HEK293 (cell line): ENCODE data around the gene ALKBH7.
"Not testable (repeated sequence)": the region's sequence is repeated elsewhere in the genome, so short reads cannot be mapped to it uniquely, and the experiment has no call there.

Experiments
- CTCF ChIA-PET: fragments of 350-600 bp; formaldehyde crosslinking; extraction: SDS; loops from one replicate; lab custom pipeline; 2021; ENCODE audit warnings: antibody characterized with exemption; lab: Yijun Ruan, JAX
- POLR2A ChIA-PET: fragments of 300-600 bp; formaldehyde crosslinking; extraction: SDS; loops from one replicate; lab custom pipeline; 2020; ENCODE audit warnings: antibody characterized with exemption, inconsistent platforms; lab: Yijun Ruan, JAX
- H3K27ac ChIP-seq: fragments of 200-500 bp; sonication (Bioruptor generic); 2 replicates; pipeline ENCODE4 v1.5.1; 2014; ENCODE audit warnings: low read depth, low read length, control low read depth, inconsistent platforms; ENCODE audit errors: extremely low read depth
- H3K36me3 ChIP-seq, 2 experiments: fragments of 200-500 bp in 1 of 2; sonication (Bioruptor generic) in 1 of 2; 1 replicate in 1 of 2; 2 replicates in 1 of 2; pipeline ENCODE4 v1.5.1; 2014 to 2017; ENCODE audit warnings: inconsistent platforms in 2 of 2, low read length in 2 of 2; ENCODE audit not compliant: control insufficient read depth in 2 of 2, insufficient read depth in 1 of 2
- H3K4me1 ChIP-seq: fragments of 200-500 bp; sonication (Bioruptor generic); 2 replicates; pipeline ENCODE4 v1.5.1; 2014; ENCODE audit warnings: mild to moderate bottlenecking, low read length, inconsistent platforms; ENCODE audit not compliant: control insufficient read depth, insufficient read depth
- H3K4me3 ChIP-seq: 2 replicates; pipeline ENCODE4 v1.5.1; 2011; ENCODE audit warnings: low read depth, mild to moderate bottlenecking, control low read depth, low read length, moderate library complexity
- H3K9me3 ChIP-seq: fragments of 200-500 bp; sonication (Bioruptor generic); 2 replicates; pipeline ENCODE4 v1.5.1; 2014; ENCODE audit warnings: low read depth, low read length, inconsistent platforms; ENCODE audit not compliant: control insufficient read depth, insufficient read depth
- PRDM1 ChIP-seq: fragments of 450-650 bp; formaldehyde crosslinking; IDR thresholded peaks from 2 replicates; pipeline ENCODE4; 2016; ENCODE audit warnings: missing biosample characterization, missing genetic modification characterization
- ZBTB20 ChIP-seq: fragments of 450-650 bp; formaldehyde crosslinking; IDR thresholded peaks from 2 replicates; pipeline ENCODE4 v1.5.1; 2016; ENCODE audit warnings: missing biosample characterization, missing genetic modification characterization
- ZBTB48 ChIP-seq: fragments of 450-650 bp; formaldehyde crosslinking; IDR thresholded peaks from 2 replicates; pipeline ENCODE4 v1.5.1; 2016; ENCODE audit warnings: missing biosample characterization, missing genetic modification characterization
- ZFP3 ChIP-seq: fragments of 450-650 bp; formaldehyde crosslinking; IDR thresholded peaks from 2 replicates; pipeline ENCODE4 v1.5.1; 2016; ENCODE audit warnings: low read depth, missing biosample characterization, missing genetic modification characterization
- ZNF133 ChIP-seq: fragments of 450-650 bp; formaldehyde crosslinking; IDR thresholded peaks from 2 replicates; pipeline ENCODE4 v1.5.1; 2016; ENCODE audit warnings: missing biosample characterization, missing genetic modification characterization
- ZNF274 ChIP-seq, 2 experiments: fragments of 200-500 bp in 1 of 2; fragments of 450-650 bp in 1 of 2; sonication (Bioruptor generic) in 1 of 2; formaldehyde crosslinking in 1 of 2; IDR thresholded peaks; 2 replicates each; pipeline versions ENCODE4 v1.5.1 to v1.6.1; 2014 to 2016; ENCODE audit warnings: borderline replicate concordance in 1 of 2, inconsistent platforms in 1 of 2, low read length in 1 of 2, missing biosample characterization in 1 of 2, missing genetic modification characterization in 1 of 2
- ZNF324 ChIP-seq: fragments of 450-650 bp; formaldehyde crosslinking; IDR thresholded peaks from 2 replicates; pipeline ENCODE4 v1.5.1; 2016; ENCODE audit warnings: missing biosample characterization, missing genetic modification characterization
- ZNF335 ChIP-seq: fragments of 450-650 bp; formaldehyde crosslinking; conservative IDR thresholded peaks from 2 replicates; pipeline ENCODE4 v1.5.1; 2016; ENCODE audit warnings: missing biosample characterization, missing genetic modification characterization
- ZNF341 ChIP-seq: fragments of 450-650 bp; formaldehyde crosslinking; IDR thresholded peaks from 2 replicates; pipeline ENCODE4; 2016; ENCODE audit warnings: low read depth, missing biosample characterization, missing genetic modification characterization
- ZNF398 ChIP-seq: fragments of 450-650 bp; formaldehyde crosslinking; IDR thresholded peaks from 2 replicates; pipeline ENCODE4 v1.5.1; 2017; ENCODE audit warnings: missing biosample characterization, missing genetic modification characterization
- ZNF513 ChIP-seq: fragments of 450-650 bp; IDR thresholded peaks from 2 replicates; pipeline ENCODE4 v1.5.1; 2018; ENCODE audit warnings: missing biosample characterization, missing genetic modification characterization
- ZNF621 ChIP-seq: fragments of 450-650 bp; formaldehyde crosslinking; IDR thresholded peaks from 2 replicates; pipeline ENCODE4 v1.5.1; 2017; ENCODE audit warnings: missing biosample characterization, missing genetic modification characterization
- ZNF785 ChIP-seq: fragments of 450-650 bp; formaldehyde crosslinking; IDR thresholded peaks from 2 replicates; pipeline ENCODE4 v1.5.1; 2016; ENCODE audit warnings: missing biosample characterization, missing genetic modification characterization
- ZNF791 ChIP-seq: fragments of 450-650 bp; formaldehyde crosslinking; IDR thresholded peaks from 2 replicates; pipeline ENCODE4 v1.5.1; 2016; ENCODE audit warnings: missing biosample characterization, missing genetic modification characterization
- TF ChIP-seq, protein P1 (sequence below): fragments of 450-650 bp; formaldehyde crosslinking; IDR thresholded peaks from 2 replicates; pipeline ENCODE4 v1.5.1; 2016; ENCODE audit warnings: missing biosample characterization, missing genetic modification characterization
- TF ChIP-seq, protein P2 (sequence below): fragments of 450-650 bp; formaldehyde crosslinking; IDR thresholded peaks from 2 replicates; pipeline ENCODE4 v1.5.1; 2016; ENCODE audit warnings: missing biosample characterization, missing genetic modification characterization
- TF ChIP-seq, protein P3 (sequence below): fragments of 450-650 bp; formaldehyde crosslinking; IDR thresholded peaks from 2 replicates; pipeline ENCODE4 v1.5.1; 2016; ENCODE audit warnings: missing biosample characterization, missing genetic modification characterization

The ALKBH7 gene

DNA sequence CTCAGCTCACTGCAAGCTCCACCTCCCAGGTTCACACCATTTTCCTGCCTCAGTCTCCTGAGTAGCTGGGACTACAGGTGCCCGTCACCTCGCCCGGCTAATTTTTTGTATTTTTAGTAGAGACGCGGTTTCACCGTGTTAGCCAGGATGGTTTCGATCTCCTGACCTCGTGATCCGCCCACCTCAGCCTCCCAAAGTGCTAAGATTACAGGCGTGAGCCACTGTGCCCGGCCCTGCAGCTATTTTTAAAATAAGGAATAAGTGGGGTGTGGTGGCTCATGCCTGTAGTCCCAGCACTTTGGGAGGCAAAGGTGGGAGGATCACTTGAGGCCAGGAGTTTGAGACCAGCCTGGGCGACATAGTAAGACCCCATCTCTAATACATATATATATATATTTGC is 12.1 kb upstream of the ALKBH7 start:
- not testable (repeated sequence) for H3K4me3 ChIP-seq, H3K4me1 ChIP-seq, H3K27ac ChIP-seq, H3K9me3 ChIP-seq
- TF ChIP-seq, protein P1, sequence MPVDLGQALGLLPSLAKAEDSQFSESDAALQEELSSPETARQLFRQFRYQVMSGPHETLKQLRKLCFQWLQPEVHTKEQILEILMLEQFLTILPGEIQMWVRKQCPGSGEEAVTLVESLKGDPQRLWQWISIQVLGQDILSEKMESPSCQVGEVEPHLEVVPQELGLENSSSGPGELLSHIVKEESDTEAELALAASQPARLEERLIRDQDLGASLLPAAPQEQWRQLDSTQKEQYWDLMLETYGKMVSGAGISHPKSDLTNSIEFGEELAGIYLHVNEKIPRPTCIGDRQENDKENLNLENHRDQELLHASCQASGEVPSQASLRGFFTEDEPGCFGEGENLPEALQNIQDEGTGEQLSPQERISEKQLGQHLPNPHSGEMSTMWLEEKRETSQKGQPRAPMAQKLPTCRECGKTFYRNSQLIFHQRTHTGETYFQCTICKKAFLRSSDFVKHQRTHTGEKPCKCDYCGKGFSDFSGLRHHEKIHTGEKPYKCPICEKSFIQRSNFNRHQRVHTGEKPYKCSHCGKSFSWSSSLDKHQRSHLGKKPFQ (tag by site-specific recombination), result 0 out of 2 replicates have a peak, but pooled peaks have one; percentile 29
- H3K36me3 ChIP-seq, result peaks cover 21 to 24% of the 10 kb centered on the region in 2 experiments; a peak in 2 of 3 replicates
- ChIA-PET CTCF (interaction anchor here (0.6 to 1.2 kb wide), 5 partner anchors 12 to 404 kb away, joined by 3 to 4 read pairs (median 3); partner anchors contain the start of gene ALKBH7), POLR2A (interaction anchor here (0.6 to 4.8 kb wide), 2 partner anchors 12 to 756 kb away, joined by 3 to 60 read pairs; partner anchors contain the start of gene ALKBH7)

DNA sequence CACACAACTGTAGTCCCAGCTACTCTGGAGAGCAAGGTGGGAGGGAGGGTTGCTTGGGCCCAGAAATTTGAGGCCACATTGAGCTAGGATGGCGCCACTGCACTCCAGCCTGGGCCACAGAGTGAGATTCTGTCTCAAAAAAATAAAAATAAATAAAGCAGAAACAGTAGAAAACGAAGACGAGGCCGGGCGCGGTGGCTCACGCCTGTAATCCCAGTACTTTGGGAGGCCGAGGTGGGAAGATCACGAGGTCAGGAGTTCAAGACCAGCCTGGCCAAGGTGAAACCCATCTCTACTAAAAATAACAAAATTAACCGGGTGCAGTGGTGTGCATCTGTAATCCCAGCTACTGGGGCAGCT is 11.8 kb upstream of the ALKBH7 start:
- ChIA-PET POLR2A (interaction anchor here (0.6 to 4.8 kb wide), 5 partner anchors 12 to 755 kb away, joined by 3 to 60 read pairs (median 3); partner anchors contain the start of genes ALKBH7, GTF2F1 and KHSRP), CTCF (interaction anchor here (0.6 to 1.2 kb wide), 5 partner anchors 121 to 404 kb away, joined by 3 to 4 read pairs (median 4); no protein-coding TSS in a partner anchor)
- H3K36me3 ChIP-seq, result peaks cover 24 to 28% of the 10 kb centered on the region in 2 experiments; a peak in 2 of 3 replicates
- peak overlapping the region; percentile 82 for H3K4me3 ChIP-seq
- not testable (repeated sequence) for H3K9me3 ChIP-seq, H3K27ac ChIP-seq
- TF ChIP-seq, protein P2, sequence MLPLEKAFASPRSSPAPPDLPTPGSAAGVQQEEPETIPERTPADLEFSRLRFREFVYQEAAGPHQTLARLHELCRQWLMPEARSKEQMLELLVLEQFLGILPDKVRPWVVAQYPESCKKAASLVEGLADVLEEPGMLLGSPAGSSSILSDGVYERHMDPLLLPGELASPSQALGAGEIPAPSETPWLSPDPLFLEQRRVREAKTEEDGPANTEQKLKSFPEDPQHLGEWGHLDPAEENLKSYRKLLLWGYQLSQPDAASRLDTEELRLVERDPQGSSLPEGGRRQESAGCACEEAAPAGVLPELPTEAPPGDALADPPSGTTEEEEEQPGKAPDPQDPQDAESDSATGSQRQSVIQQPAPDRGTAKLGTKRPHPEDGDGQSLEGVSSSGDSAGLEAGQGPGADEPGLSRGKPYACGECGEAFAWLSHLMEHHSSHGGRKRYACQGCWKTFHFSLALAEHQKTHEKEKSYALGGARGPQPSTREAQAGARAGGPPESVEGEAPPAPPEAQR (tag by site-specific recombination), result peak; percentile 23; the same call in 1 of the 2 replicates
- TF ChIP-seq ZNF785 (tag by site-specific recombination), result 0 out of 2 replicates have a peak, but pooled peaks have one; percentile 31
- TF ChIP-seq ZNF133 (tag by site-specific recombination), result 0 out of 2 replicates have a peak, but pooled peaks have one; percentile 27
- 0 out of 2 replicates have a peak, but pooled peaks have one; percentile 28 for TF ChIP-seq ZFP3
- TF ChIP-seq, all 188 proteins: peak for 4; not testable (repeated sequence) for 184
- not testable (repeated sequence) for H3K4me1 ChIP-seq

DNA sequence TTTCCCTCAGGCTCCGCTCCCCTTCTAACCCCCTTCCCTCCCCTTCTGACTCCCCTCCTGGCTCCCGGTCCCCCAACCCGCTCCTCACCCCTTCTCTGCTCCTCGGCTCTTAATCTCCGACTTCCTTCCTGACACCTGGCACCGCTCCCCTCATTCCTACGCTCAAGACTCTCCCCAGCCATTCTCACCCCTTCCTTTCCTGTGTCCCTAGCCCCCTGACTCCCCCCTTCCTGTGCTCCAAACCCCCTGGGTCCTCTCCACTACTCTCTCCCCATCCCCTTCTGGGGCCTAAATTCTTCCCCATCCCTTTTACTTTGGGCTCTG is 10.6 kb upstream of the ALKBH7 start:
- peak overlapping the region; percentile 67; the same call in 1 of the 2 replicates for H3K27ac ChIP-seq
- CTCF ChIA-PET, result no interaction called here

More for the DNA sequence above, 10.6 kb upstream of the ALKBH7 start:
- Histone ChIP-seq H3K4me3 (peak overlapping the region; percentile 82), H3K36me3 (peaks cover 34 to 36% of the 10 kb centered on the region in 2 experiments; a peak in 2 of 3 replicates), H3K9me3 (no peaks in the 10 kb centered on the region), H3K4me1 (no peaks in the 10 kb centered on the region)
- POLR2A ChIA-PET, result interaction anchor here (4.8 kb wide), 1 partner anchor 11 kb away, joined by 60 read pairs; the partner anchor contains the start of gene ALKBH7
- TF ChIP-seq ZNF274 (IDR thresholded peaks at IDR 0.05; ENCODE audit: low read length) (no peak), ZNF274 (tag by site-specific recombination; IDR thresholded peaks at IDR 0.05; ENCODE audit: borderline replicate concordance) (no peak), ZBTB20 (peak; percentile 1; the same call in 1 of the 2 replicates), ZNF341 (tag by site-specific recombination) (no peak), ZNF621 (no peak), ZNF335 (tag by site-specific recombination) (peak; percentile 73; the same call in 1 of the 2 replicates), PRDM1 (tag by site-specific recombination) (peak; percentile 13; the same call in 1 of the 2 replicates), ZNF791 (0 out of 2 replicates have a peak, but pooled peaks have one; percentile 61), ZNF324 (tag by site-specific recombination) (no peak), ZBTB48 (tag by site-specific recombination) (0 out of 2 replicates have a peak, but pooled peaks have one; percentile 18), ZNF398 (0 out of 2 replicates have a peak, but pooled peaks have one; percentile 2), ZNF513 (tag by site-specific recombination) (no peak)
- TF ChIP-seq, protein P3, sequence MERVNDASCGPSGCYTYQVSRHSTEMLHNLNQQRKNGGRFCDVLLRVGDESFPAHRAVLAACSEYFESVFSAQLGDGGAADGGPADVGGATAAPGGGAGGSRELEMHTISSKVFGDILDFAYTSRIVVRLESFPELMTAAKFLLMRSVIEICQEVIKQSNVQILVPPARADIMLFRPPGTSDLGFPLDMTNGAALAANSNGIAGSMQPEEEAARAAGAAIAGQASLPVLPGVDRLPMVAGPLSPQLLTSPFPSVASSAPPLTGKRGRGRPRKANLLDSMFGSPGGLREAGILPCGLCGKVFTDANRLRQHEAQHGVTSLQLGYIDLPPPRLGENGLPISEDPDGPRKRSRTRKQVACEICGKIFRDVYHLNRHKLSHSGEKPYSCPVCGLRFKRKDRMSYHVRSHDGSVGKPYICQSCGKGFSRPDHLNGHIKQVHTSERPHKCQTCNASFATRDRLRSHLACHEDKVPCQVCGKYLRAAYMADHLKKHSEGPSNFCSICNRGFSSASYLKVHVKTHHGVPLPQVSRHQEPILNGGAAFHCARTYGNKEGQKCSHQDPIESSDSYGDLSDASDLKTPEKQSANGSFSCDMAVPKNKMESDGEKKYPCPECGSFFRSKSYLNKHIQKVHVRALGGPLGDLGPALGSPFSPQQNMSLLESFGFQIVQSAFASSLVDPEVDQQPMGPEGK (tag by site-specific recombination), result 0 out of 2 replicates have a peak, but pooled peaks have one; percentile 10
